Peyer's patch (tissue), 4 donors: ENCODE measurements around the gene CNPY1.

Source experiments
- CTCF ChIP-seq, 6 experiments: fragments of 450-650 bp in 4 of 6; fragments of 200-600 bp in 2 of 6; sonication (generic) in 1 of 6; IDR thresholded peaks; one replicate each; pipeline ENCODE4 v1.5.1; 2017 to 2019; ENCODE audit warnings: antibody characterized with exemption in 6 of 6, mild to moderate bottlenecking in 3 of 6, moderate library complexity in 1 of 6
- POLR2A ChIP-seq, 2 donors: fragments of 450-650 bp; IDR thresholded peaks; one replicate each; pipeline ENCODE4 v1.5.1; 2017; ENCODE audit warnings: antibody characterized with exemption in 2 of 2, mild to moderate bottlenecking in 2 of 2, moderate library complexity in 2 of 2

- no peak for TF ChIP-seq CTCF (IDR thresholded peaks at IDR 0.05)
- TF ChIP-seq POLR2A (IDR thresholded peaks at IDR 0.05), result no peak
These were observed 7.5 kb upstream of the CNPY1 start for GRCh38 chr7:155553871-155554270.
